Measurements from ENCODE around the gene PORCN. TPM values are rescaled to one million over a fixed set of nuclear protein-coding genes. Genes with fewer than 3 reads are reported as not detected.

Gene PORCN
- total RNA-seq, 1 experiment from 2014 or later = 12.9 TPM

DNA sequence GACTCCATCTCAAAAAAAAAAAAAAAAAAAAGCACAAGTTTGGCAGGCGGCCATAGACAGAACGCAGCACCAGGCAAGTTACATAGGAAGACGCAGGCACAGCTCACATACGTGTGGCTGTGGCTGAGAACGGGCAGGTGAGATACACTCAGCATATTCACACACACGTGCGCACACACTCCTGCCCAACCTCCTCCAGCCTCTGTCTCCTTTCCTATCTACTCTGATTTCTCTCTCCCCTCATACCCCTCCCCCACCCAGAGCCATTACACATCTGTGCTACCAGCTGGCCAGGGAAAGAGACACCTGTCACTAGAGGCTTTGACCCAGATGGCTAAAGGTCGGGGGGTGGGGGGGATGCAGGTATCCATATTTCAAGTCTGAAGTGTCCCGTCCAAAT is 36.6 kb upstream of the PORCN start (continued):
- TF ChIP-seq, protein P1, sequence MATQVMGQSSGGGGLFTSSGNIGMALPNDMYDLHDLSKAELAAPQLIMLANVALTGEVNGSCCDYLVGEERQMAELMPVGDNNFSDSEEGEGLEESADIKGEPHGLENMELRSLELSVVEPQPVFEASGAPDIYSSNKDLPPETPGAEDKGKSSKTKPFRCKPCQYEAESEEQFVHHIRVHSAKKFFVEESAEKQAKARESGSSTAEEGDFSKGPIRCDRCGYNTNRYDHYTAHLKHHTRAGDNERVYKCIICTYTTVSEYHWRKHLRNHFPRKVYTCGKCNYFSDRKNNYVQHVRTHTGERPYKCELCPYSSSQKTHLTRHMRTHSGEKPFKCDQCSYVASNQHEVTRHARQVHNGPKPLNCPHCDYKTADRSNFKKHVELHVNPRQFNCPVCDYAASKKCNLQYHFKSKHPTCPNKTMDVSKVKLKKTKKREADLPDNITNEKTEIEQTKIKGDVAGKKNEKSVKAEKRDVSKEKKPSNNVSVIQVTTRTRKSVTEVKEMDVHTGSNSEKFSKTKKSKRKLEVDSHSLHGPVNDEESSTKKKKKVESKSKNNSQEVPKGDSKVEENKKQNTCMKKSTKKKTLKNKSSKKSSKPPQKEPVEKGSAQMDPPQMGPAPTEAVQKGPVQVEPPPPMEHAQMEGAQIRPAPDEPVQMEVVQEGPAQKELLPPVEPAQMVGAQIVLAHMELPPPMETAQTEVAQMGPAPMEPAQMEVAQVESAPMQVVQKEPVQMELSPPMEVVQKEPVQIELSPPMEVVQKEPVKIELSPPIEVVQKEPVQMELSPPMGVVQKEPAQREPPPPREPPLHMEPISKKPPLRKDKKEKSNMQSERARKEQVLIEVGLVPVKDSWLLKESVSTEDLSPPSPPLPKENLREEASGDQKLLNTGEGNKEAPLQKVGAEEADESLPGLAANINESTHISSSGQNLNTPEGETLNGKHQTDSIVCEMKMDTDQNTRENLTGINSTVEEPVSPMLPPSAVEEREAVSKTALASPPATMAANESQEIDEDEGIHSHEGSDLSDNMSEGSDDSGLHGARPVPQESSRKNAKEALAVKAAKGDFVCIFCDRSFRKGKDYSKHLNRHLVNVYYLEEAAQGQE (IDR thresholded peaks at IDR 0.05; ENCODE audit: low read depth) = no peak

DNA sequence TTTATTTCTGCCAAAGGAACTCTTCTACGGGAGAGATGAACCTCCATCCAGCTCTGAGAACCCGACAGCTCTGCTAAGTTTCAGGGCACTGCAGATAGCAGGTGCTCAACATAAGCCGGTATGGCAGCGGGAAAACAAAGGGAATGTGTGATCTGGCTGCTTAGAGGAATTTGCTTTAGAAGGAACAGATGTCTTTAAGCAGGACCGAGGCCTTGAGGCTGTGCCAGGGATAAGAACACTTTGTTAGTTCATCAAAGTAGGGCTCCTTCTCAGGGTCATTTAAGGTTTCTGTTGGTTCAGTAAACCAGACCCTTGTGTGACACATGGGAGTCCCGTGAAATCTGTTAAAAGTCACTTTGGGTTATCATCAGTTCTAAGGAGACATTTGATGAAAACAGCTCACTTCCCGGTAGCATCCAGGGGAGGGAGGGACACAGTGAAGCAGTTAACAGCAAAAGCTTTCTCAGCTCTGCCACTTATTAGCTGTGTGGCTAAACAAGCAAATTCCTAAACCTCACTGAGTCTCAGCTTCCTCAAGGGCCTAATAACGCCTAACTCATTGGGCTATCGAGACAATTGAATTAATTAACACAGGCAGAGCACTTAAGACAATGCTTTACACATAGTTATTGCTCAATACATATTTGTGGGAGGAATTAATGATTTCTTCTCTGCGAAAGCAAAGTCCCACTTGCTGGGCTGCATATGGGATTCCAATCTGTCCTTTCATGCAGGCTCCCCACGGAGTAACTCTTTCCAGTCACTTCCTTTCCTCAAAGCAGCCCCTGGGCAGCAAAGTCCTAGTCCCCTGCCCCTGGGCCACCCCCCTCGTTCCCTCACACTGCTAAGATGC is 35.7 kb upstream of the PORCN start:
- no peaks in the 10 kb centered on the region for H3K27me3 ChIP-seq (ENCODE audit: insufficient read depth, low read length)
- no TSS peak for BruUV-seq (replicated peaks)
- POLR2A ChIA-PET = no interaction called here
- DNase-seq (ENCODE audit: low read depth, low spot score) (no peak), ATAC-seq (no peak)
- CTCF ChIA-PET = interaction anchor here (1.7 kb wide), 1 partner anchor 67 kb away, joined by 7 read pairs; the partner anchor contains the start of gene TBC1D25
- H4K20me1 ChIP-seq (ENCODE audit: insufficient read depth) = no peaks in the 10 kb centered on the region
- no peaks in the 10 kb centered on the region; a peak in 1 of 4 replicates for H3K36me3 ChIP-seq (ENCODE audit: control insufficient read depth in 1 of 2, insufficient read depth in 2 of 2, low read length in 2 of 2)
- no peak overlapping the region for H3K27ac ChIP-seq (ENCODE audit: low read depth, low read length)
- H3K9ac ChIP-seq (ENCODE audit: low read length) = no peak overlapping the region
- H2AFZ ChIP-seq (ENCODE audit: low read depth, low read length, poor library complexity, severe bottlenecking) = no peak overlapping the region
- RAD21 ChIA-PET (ENCODE audit: low non-redundant PET in 1 of 2, low total read pairs in 2 of 2, uncharacterized antibody in 2 of 2, unreplicated experiment in 2 of 2) = no interaction called here
- H3K9me3 ChIP-seq (ENCODE audit: control insufficient read depth in 1 of 2, insufficient read depth in 1 of 2, low read depth in 1 of 2, low read length in 2 of 2) = no peaks in the 10 kb centered on the region
- H3K4me1 ChIP-seq (ENCODE audit: control insufficient read depth in 1 of 2, insufficient read depth in 2 of 2, low read length in 2 of 2) = peaks cover 8 to 32% of the 10 kb centered on the region in 2 experiments; a peak in 3 of 4 replicates
- H3K79me2 ChIP-seq (ENCODE audit: insufficient read depth, low read length) = peaks cover 31% of the 10 kb centered on the region
- H3K9me2 ChIP-seq (ENCODE audit: insufficient read depth) = no peaks in the 10 kb centered on the region
- no peak overlapping the region for H3K4me2 ChIP-seq (ENCODE audit: low read length)
- intact Hi-C loops (cut with micrococcal nuclease) = loop anchor here (10.0 kb wide), 1 partner anchor 102 kb away; the partner anchor contains the start of gene RBM3
- no peak overlapping the region for H3K4me3 ChIP-seq (replicated peaks in 1 of 2; ENCODE audit: low read depth in 1 of 2, low read length in 2 of 2)
- TF ChIP-seq, protein P2, sequence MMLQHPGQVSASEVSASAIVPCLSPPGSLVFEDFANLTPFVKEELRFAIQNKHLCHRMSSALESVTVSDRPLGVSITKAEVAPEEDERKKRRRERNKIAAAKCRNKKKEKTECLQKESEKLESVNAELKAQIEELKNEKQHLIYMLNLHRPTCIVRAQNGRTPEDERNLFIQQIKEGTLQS (IDR thresholded peaks at IDR 0.05) = no peak
- TF ChIP-seq EZH2 (IDR thresholded peaks at IDR 0.05) = no peak
- no peak for TF ChIP-seq SIN3A (IDR thresholded peaks at IDR 0.05; ENCODE audit: low read depth)
- TF ChIP-seq, protein P3, sequence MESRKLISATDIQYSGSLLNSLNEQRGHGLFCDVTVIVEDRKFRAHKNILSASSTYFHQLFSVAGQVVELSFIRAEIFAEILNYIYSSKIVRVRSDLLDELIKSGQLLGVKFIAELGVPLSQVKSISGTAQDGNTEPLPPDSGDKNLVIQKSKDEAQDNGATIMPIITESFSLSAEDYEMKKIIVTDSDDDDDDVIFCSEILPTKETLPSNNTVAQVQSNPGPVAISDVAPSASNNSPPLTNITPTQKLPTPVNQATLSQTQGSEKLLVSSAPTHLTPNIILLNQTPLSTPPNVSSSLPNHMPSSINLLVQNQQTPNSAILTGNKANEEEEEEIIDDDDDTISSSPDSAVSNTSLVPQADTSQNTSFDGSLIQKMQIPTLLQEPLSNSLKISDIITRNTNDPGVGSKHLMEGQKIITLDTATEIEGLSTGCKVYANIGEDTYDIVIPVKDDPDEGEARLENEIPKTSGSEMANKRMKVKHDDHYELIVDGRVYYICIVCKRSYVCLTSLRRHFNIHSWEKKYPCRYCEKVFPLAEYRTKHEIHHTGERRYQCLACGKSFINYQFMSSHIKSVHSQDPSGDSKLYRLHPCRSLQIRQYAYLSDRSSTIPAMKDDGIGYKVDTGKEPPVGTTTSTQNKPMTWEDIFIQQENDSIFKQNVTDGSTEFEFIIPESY (IDR thresholded peaks at IDR 0.05; ENCODE audit: extremely low read depth, insufficient replicate concordance, low read length) = no peak
- no peak for TF ChIP-seq ZNF274 (IDR thresholded peaks at IDR 0.05; ENCODE audit: low read depth, low read length)
- TF ChIP-seq, protein P1 (IDR thresholded peaks at IDR 0.05; ENCODE audit: low read depth) = no peak
- TF ChIP-seq RAD21 (IDR thresholded peaks at IDR 0.05; ENCODE audit: low read depth) = no peak
- TF ChIP-seq, protein P4, sequence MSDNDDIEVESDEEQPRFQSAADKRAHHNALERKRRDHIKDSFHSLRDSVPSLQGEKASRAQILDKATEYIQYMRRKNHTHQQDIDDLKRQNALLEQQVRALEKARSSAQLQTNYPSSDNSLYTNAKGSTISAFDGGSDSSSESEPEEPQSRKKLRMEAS (IDR thresholded peaks at IDR 0.05) = no peak
- no peak for TF ChIP-seq ELF1 (IDR thresholded peaks at IDR 0.05; ENCODE audit: borderline replicate concordance, low read depth)
